Measurements from ENCODE around the gene FAM131B.

FAM131B gene

DNA sequence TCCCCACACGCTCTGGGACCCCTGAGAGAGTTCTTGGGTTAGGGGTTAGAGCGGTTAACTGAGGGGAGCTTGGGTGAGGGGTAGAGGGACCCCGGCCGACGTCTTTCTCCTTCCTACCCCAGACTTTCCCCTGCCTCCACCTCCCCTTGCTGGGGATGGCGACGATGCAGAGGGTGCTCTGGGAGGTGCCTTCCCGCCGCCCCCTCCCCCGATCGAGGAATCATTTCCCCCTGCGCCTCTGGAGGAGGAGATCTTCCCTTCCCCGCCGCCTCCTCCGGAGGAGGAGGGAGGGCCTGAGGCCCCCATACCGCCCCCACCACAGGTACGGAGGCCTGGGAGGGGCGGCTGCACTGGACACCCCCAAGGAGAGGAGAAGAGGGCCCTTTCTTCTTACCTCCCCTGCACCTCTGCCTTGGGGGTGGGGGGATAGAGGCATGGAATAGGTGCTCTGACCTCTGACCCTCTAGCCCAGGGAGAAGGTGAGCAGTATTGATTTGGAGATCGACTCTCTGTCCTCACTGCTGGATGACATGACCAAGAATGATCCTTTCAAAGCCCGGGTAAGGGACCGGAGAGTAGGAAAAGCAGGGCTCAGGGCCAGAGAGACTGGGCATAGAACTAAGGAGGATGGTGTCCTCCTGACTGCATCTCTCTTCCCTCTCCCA, 19.7 kb upstream of the FAM131B start:
- DNase-seq: no peak

DNA sequence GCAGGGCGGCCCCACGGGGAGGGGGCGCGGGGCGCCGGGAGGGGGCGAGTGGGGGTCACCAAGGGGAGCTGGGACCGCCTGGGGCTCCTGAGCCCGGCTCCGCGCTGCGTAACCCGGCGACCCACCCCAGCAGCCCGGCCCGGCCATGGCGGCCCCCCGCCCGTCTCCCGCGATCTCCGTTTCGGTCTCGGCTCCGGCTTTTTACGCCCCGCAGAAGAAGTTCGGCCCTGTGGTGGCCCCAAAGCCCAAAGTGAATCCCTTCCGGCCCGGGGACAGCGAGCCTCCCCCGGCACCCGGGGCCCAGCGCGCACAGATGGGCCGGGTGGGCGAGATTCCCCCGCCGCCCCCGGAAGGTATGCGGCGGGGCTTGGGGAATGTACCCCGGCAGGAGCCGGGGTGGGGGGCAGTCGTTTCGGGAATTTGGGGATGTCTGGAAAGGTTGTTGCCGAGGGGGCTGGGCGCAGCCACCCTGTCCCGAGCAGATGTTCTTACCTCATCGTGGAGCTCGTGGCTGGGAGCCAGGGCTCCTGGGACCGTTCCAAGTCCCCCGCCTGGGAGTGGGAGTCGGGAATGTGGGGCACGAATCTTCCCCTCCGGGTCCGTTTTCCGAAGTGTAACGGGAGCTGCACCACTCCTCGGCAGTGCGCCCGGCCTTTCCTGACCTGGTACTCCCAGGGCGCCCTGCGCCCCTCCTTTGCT, 19.1 kb upstream of the FAM131B start:
- peak; percentile 83 for DNase-seq

DNA sequence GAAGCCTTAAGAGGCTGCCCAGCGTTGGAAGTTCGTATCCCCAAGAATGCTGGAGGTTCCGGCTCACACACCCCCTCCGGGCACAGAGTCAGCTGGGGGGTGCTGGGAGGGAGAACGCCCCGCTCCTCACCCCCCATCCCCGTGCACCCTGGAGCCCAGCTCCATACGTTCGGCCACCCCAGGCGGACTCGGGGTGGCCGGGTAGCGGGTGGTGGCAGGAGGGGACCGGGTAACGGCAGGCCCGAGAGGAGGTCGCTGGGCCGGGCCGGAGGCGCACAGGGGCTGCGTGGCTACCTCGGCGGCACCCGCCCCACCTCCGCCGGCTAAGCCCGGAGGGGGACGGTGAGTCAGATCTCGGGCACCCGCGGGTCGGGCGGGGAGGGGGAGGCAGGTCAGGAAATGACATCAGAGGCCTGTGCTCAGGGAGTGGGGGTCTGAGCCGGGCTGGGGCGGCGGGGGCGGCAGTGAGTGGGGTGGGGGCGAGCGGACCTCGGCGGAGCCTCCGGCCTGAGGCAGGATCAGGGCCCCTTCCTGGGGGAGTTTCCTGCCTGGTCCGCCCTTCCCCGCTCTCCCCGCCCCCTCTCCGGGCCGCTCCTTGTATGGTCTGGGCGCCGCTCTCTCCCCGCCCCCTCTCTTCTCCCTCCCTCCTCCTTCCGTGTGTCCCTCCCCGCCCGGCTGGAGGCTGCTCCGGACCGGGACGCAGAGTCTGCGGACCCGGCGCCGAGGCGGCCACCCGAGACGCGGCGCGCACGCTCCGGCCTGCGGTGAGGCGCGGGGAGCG, 18.3 kb upstream of the FAM131B start, which contains the start of gene ZYX:
Gene ZYX, plus strand, starts transcription at position 700 of the 781 bp plus-strand sequence. CDS start 227 bp downstream, outside the sequence.
- peak; percentile 97 for DNase-seq

DNA sequence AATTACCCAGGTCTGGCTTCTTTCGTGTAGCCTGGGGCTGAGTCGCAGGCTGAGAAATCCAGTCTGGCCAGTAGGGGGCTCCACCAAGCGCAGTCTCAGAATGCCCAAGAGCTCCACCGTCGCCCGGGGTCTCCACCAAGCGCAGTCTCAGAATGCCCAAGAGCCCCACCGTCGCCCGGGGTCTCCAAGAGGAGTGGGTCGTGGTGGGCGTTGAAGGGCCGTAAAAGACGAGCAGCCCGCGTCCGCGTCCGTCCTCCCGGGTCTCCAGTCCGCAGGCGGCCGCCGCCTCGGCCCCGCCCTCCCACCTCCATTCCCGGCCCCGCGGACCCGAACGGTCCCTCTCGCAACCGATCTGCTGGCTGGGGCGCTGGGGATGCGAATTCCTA, 17.7 kb upstream of the FAM131B start:
- peak; percentile 86 for DNase-seq

DNA sequence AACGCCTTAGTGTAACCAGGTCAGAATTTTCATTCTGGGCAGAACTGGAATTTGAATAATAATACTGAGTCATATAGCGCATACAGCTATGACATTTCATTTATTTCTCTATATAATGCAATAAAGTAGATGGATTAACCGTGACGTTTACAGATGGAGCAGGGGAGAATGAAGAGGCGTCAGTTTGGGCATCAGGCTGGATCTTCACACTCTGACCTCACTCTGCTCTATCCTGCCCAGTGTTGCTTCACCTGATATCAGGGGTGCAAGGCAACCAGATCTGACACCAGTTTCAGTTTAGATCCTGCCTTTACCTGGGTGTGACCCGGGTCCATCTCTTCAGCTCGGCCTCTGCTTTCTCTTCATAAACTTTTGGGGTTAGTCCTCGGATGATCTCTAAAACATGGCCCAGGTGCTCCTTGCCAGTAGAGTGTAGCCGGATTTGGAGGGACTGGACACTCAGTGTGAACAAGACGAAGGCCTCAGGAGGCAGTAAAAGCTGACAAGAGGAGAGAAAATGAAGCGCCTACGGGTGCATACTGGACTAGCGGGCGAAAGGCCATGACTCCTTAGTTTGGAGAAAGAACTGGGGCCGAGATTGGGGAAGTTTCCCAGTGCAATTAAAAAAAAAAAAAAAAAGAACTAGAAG, 17.2 kb upstream of the FAM131B start:
- no peak for DNase-seq

DNA sequence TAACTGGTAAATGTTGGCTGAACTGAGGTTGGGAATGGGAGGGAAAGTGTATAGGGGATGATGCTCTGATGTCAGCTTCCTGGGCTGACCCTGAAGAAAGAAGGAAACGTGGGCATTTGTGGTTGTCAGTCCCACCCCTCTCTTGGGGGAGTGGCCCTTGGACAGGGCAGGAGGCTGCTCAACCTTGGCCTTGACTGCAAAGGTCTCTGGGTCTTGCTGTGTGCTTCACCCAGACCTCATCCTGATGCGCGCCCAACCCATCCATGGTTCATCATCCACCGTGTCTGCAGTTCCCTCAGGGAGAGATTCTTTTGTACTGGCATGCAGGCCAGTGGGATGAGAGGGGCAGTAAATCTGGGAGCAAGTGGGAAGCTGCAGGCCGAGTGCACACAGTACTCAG, 13.9 kb upstream of the FAM131B start:
- DNase-seq: no peak

DNA sequence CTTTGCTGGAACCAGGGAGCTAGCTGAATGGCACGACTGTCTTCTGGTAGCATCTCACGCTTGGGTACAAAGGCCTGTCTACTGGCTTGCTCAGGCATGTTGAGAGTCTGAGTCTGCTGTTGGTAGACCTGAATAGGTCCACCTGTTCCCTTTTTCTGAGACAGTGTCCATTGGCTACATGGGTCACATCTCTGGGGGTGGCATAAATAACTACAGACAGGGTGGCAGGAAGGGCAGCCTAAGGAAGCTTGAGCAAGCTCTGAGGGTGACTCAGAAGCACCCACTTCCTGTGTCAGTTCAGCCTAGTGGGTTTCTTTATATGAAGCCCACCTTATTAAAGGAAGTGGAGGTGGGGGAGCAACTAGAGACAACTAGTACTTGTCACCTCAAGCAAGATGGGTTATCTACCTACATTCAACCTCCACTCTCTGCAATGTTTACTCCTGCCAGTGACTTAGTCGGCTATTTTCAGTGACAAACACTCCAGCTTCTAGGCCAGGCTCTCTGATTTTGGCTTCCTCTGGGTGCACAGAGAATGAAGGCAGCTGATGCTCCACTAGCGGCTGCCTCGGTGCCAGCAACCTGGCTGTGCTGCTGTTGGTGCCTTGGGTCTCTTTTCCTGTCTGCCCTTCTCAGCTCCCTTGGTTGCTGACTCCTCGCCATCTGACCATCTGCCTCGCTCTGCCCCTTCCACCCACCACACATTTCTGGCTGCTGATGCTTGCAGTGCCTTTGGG, 13.0 kb upstream of the FAM131B start:
- DNase-seq: no peak

DNA sequence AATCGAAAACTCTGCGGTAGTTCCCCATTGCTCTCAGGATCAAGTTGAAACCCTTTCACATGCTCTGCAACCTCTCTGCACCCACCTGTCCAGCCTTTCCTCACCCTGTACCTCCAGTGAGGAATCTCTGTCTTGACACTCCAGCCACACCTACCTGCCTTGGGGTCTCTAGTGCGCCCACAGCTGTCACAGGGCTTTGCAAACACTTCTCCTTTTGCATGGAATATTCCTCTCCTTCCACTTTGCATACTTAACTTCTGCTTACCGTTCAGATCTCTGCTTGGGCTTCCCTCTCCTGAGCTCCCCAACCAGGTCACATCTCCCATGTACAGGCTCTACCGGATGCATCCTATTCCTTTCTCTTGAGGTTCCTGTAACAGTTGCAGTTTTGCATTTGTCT, 12.0 kb upstream of the FAM131B start:
- no peak for DNase-seq

DNA sequence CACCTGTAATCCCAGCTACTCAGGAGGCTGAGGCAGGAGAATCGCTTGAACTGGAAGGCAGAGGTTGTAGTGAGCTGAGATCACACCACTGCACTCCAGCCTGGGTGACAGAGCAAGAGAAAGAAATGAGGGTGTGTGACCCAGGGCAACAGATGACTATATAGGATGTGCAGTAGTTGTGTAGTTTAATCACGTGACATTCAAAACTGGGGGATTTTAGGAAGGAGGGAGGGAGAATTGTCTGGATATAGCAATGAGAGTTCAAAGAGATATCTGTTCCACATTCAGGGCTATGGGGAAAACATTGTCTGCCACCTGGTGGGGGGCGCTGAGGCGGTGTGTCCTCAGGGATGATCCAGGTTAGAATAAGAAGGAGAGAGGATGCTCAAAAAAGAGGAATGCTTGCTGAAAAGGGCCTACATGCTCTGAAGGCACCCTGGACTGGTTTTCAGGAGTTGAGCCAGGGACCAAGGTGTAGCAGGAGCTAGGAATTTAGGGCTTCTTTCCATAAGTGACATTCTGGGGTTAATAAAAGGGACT, 10.8 kb upstream of the FAM131B start:
- no peak for DNase-seq

DNA sequence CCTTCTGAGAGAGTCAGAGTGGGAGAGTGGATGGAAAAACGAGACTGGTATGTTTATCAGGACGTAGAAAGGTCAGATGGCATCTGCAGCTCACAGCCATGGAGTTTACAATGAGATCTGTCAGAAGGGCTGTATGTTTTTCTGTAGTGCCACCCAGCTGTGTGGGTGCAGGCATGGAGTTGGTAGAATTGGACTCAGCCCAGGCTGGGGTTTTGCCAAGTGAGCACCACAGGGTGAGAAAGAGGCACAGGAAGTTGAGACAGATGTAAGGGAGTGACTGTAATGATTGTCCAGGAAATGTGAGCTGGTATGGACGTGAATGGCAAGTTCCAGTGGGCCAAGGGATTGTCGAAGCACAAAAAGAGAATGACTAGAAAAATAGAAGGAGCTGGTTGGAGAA, 9.6 kb upstream of the FAM131B start:
- no peak for DNase-seq

DNA sequence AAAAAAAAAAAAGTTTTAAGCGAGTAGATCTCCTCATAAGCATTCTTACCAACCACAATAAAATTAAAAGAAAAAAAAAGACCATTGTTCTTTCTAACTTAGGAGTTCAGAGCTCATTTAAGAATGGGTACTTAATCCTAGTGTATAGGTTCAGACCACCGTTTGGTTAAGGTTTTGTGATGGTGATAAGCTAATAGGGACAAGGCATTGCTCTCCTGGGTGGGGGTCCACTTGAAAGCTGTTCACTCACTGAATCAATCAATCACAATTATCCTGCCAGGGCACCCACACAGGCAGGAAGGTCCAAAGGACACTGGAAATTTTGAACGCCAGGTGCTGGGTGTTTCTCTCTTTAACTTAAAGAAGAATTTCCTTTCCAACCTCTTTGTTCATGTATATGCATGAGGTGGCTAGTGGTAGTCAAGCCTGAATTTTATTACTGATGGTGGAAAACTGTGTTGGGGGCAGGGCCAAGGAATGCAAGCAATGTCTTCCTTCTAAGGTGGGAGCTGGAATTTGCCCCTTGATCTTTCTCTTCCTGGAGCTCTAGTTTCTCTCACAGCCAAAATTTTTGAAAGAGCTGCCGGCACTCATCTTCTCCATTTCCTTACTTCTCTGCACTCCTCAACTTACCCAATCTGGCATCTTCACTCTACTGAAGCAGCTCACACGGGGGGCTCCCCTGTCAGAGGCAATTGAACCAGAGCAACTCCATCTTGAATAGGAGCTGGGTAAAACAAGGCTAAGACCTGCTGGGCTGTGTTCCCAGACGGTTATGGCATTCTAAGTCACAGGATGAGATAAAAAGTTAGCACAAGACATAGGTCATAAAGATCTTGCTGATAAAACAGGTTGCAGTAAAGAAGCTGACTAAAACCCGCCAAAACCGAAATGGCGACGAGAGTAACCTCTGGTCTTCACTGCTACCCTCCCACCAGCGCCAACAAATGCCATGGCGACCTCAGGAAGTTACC, 7.5 kb upstream of the FAM131B start:
- DNase-seq: no peak

DNA sequence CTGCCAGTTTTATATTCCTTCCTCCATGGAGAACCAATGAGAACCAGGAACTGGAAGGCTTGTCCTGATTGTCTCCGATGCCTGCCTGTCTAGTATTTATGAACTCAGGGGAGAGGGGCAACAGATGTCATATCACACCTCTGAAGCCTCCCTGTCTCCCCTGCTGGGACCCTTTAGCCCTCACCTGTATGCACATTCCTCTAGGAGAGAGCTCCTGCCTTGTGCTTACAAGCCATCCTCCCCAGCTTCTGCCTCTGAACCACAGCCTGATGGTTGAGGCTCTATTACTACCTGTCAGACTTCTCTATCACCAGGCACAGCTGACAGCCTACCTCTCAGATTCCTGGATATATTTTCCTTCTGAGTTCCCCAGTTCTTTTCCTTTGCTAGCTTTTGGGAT, 5.9 kb upstream of the FAM131B start:
- no peak for DNase-seq

DNA sequence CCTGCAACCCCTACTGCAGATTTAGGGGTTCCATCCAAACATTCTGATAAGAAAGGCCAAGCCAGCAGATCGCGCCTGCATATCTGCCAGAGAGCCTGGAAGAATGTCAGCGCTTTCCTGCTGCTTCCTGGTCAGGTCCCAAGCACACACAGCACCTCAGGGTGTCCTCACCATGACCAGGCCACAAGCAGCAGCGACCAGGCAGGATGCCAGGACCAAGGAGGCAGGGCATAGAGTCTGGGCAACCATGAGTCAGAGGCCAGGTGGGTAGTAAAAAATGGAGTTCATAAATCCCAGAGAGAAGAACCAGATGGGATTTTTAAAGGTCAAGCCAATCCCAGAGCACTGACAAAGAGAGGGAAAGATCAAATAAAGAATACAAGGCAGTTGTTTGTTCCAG, 5.5 kb upstream of the FAM131B start:
- DNase-seq: no peak

DNA sequence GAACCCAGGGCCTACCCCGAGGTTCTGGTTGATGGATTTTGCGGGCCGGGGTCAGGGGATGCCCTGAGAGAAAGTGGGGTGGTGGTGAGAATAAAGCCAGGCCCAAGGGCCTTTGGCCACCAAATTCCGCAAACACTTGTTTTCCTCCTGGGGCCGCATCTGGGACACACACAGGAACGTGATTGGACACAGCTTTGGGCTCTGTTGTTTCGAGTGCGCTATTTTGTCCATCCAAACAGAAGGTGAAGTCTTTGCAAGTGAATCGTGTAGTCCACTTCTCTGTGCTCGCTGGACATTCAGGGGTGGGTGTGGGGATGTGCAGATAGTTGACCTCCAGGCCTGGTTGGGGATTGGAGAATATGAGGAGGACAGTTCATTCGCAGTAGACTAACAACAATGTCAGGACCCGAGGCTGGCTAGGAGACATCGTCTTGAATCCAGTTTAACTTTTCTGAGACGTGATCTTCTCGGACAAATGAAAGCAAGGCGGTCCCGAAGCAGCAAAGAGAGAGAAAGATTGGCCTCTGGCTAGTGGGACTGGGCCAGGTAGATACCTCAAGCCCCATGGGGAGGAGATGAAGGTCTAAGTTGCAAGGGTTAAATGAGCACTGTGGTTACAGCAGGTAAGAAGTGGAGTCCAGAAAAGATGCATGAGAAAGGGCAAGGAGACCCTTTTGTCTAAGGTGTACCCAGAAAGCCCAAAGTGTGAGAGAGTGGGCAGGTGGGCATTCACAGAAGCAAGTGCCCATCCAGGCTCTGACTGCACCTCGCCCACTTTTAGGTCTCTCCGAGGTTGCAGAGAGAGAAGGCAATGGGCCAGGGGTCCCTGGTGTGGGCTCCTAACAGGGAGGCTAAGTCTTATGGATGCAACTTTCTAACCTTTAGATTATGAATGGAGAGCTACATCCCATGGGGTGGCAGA, 764 bp upstream of the FAM131B start:
- no peak for DNase-seq

DNA sequence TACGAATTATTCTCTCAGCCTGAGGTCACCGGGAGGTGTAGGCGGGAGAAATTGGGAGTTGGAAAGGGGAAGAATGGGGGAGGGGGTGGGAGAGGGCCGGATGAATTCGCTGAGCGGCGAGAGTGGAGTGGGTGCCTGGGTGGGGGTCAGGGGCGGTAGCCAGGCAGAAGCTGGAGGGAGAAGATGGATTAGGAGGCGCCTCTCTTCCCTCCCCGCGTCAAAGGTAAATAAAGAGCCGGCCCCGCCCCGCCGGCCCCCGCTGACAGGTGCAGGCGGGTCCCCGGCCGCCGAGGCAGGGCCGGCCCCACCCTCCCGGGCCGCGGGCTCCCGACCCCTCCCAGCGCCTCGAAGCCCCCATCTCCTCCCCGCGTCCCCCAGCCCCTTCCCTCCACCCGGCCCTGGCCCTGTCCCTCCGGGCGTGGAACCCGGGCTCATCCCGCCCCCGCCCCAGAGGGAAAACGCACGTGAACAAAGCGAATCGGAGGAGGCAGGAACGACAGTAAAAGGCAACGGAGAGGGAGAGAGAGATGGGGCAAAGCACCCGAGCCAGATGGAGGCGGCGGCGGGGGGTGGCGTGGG, 872 bp downstream of the FAM131B start:
- no peak for DNase-seq

DNA sequence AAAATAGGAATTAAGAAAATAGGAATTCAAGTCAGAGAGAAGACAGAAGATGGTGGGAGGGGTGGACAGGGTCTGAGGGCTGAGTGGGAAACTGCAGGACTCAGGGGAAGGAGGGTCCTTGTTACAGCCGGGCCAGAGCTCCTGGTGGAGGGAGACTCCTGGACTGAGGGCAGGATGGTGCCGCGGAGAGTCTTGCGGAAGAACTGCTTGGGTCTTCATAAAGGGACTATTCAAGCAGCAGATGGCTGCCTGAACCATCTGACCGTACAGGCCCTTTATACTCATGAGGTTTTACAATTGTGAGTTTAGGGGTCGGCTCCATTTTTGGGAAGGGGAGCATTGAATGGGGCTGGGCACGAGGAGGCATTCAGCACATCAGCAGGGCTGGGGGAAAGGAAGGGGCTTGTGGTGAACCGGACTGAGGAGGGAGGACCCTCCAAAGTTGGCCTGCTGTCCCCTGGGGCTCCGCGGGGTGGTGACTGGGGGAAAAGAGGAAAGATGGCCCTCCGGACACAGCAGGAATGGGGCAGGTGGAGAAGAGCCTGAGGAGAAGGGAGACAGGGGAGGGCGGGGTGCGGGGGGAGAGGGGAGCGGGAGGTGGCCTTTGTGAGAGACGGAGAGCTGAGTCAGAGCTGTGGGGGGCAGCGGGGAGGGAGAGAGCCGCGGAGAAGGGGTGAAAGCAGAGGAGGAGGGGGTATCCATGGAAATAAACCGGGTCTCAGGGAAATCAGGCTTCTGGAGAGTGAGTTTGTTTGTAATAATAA, 1.5 kb downstream of the FAM131B start:
- no peak for DNase-seq

DNA sequence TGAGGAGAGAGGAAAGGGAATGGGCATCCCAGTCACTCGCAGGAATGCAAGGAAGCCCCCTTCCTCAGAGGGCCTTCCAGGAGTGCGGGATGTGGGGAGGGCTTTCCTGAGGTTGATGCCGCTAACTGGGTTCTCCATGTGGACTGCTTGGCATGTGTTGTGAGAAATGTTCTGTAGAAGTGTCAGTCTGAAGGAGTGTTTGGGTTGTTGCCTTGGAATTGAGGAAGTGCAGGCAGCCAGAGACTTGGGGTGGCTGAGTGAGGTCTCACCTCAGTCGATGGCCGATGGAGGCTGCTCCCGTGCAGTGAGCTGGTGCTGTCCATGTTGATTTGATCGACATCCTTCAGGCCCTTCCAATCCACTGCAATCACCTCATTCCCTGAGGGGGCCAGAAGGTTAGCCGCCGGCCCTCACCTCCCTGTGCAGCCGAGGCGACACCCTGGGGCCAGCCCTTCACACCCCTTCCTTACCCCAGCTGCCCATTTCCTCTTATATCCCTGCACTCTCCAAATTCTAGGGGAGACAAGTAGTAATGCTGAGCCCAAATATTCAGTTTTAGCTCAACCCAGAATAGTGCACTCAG, 2.7 kb downstream of the FAM131B start:
- no peak for DNase-seq

DNA sequence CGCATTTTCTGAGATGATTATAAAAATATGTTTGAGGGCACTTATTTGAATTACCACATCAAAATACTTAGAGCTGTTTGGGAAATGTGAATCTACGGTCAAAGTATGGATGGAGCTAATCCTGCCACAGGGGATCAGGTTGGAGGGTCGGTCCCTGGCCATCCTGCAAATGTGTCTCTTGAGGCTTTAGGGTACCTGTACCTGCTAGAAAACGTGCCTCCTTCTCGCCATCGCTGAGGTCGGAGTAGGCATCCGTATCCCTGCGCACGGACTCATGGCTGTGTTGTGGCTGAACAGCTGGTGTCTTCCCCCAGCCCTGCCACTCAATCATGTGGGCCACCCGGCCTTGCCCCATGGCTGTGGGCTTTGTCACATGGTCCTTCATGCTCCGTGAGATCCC, 3.9 kb downstream of the FAM131B start:
- DNase-seq: no peak

Data from fibroblast of upper back skin (primary cell).